GM21786 (cell line): ENCODE data around the gene ISOC2.

Experiments used
- ATAC-seq: cut with Tn5 transposase; IDR thresholded peaks from one replicate; pipeline ENCODE4 v1.9.1; 2021; ENCODE audit not compliant: unreplicated experiment

The ISOC2 gene

DNA sequence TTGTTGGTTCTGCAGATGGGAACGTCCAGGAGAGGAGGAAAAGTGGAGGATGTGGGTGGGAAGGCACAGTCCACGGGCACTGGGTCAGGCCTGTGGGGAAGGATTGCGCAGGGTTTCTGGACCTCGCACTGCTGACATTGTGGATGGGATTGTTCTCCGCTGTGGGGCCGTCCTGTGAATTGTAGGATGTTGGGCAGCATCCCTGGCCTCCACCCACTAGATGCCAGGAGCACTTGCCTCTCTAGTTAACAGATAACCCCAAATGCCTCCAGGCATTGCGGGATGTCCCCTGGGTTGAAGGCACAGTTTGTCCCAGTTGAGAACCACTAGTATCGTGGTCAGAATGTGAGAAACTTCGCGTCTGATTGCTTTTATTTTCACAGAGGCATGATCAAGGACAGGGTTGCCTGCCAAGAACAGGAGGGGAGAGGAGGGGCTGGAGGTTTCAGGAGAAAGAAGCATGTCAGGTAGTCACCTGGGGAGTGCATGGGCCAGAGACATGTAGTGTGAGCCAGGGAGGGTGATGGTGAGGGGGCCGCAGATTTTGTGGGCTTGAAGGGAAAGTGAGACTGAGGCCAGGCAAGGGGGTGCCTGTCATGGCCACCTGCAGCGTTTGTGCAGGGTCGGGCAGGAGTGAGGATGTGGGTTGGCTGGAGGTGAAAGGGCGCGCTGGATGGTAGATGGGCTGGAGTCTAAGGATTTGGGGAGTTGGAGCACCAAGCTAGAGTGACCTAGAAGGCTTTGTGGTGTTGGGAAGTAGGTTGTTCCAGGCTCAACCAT lies 18.2 kb upstream of the ISOC2 start:
- ATAC-seq, result no peak

DNA sequence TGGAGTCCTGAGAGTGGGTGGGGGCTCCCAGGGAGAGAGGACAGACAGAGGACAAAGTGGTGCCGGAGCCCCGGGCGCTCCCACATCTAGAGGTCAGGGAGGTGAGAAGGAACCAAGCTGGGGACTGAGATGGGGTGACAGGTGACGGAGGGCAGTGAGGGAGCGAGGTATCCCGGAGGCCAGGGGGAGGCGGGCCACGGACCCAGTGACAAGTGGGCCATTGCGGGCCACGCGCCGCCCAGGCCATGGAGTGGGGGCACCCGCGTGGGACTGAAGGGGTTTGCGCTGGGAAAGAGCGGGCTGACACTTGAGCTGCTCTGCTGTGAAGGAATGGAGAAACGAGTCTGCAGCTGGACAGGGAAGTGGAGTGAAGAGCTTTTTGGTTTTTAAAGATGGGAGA lies 17.6 kb upstream of the ISOC2 start:
- no peak for ATAC-seq

DNA sequence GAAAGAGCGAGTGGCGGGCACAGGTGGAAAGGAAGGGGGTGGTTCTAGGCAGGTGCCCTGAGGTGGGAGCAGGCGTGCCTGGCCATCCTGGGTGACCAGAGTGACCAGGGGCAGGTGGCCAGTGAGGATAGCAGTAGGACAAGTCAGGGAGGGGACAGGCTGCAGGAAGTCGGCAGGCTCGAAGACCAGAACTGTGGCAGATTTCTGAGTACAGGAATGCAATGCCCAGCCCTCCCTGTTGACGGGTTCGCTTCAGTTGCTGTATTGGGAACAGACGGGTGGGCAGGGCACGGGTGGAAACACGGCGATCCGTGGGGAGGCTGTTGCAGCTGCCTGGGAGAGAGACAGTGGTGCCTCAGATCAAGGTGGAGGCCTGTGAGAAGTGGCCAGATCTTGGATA lies 16.9 kb upstream of the ISOC2 start:
- ATAC-seq, result no peak

DNA sequence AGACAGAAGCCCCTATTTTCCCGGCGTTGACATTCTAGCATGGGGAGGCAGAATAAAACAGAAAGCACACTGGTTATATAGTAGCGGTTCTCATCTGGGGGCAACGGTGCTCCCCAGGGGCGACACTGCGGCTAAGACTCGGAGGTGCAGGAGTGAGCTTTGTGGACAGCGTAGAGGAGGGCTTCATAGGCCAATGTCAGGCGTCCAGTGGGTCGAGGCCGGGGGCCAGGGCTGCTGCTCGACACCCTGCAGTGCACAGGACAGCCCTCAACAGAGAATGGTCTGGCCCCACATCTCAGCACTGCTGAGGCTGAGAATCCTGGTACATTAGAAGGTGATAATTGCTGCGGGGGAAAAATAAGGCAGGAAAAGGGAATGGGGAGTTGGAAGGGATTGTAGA lies 16.5 kb upstream of the ISOC2 start:
- ATAC-seq, result no peak

DNA sequence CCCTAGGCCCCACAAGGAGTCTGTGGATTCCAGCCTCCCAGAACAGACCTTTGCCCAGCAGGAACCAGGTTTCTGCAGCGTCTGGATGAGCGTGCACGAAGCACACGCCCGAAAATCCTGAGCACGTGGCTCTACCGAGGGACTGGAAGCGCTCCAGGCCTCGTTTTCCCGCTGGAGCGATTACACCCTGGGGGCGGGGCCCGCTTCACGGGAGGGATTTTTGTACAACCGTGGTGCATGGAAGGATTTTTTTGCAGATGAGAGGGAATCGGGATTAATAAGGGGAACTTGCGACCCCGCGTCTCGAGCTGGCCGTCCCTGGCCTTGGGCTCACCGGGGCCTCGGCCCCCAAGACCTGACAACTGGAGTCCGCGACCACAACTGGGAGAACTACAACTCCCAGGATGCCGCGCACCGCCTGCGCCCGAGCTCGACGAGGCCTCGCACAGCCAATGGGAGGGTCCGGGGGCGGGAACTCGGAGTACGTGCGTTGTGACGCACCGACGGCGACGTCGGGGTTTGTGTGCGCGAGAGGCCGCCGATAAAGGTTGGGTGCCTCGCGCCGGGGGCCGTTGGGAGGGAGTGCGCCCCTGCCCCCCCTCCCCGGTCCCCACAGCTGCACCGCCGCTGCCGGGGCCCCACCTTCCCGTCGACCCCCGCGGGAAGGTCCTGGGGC lies 14.8 kb upstream of the ISOC2 start, which contains the start of gene ZNF628:
Gene ZNF628, plus strand, starts transcription at position 518 of the 676 bp plus-strand sequence. CDS start 3,294 bp downstream, outside the sequence.
- peak; percentile 83 for ATAC-seq

DNA sequence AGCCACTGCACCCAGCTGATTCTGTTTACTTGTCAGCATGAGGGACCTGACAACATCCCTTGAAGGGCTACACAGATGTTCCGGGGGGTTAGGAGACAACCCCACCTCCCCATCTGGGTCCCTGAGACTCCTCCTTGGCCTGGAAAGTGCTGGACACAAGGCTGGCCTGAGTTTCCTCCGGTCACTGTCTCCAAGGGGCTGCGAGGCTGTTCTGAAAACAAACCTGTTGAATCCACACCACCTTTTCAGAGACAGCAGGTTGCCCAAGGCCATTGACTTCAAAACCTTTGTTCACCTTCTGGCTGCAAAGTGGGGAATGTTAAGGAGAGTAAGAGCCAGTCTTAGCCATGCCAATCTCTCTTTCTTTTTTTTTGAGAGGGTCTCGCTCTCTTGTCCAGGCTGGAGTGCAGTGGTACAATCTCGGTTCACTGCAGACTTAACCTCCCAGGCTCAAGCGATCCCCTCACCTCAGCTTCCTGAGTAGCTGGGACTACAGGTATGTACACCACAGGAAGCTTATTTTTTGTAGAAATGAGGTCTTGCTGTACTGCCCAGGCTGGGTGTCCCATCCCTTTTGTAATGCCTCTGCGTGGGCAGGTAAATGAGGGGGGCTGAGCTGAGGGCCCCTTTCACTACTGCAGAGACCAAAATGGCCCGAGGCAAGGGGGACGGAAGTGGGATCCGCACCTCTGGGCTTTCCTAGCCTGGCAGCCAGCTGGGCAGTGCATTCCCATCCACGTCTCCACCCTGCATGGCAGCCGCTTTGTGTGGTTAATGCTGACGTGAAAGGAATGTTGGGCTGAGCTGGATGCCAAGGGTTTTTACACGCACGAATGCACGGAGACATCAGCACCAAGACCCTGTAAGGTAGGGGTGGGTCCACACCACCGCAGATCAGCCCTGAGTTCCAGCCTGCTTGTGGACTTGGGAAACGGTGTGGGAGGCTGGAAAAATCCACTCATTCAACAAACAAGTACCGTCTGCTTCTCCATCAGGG lies 13.1 kb upstream of the ISOC2 start:
- ATAC-seq, result no peak

GRCh38 chr19:55473225-55474012 lies 12.0 kb upstream of the ISOC2 start:
- no peak for ATAC-seq

DNA sequence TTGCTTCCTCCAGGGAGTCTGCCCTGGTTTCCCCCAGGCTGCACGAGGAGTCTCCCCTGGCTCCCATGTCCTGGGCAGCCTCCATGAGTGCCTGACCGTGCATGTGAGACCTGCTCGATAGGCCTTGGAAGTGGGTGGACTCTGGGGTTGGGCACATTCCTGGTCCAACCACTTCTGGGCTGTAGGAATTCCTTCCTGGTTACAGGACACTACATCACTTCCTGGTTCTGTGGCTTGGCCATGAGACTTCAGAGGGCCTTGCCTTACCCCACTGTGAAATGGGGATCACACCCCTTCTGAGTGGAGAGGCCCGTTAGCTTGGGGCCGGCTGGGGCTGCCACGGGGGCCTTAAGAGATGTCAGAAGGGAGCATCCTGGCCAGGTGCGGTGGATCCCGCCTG lies 11.0 kb upstream of the ISOC2 start:
- ATAC-seq, result no peak

DNA sequence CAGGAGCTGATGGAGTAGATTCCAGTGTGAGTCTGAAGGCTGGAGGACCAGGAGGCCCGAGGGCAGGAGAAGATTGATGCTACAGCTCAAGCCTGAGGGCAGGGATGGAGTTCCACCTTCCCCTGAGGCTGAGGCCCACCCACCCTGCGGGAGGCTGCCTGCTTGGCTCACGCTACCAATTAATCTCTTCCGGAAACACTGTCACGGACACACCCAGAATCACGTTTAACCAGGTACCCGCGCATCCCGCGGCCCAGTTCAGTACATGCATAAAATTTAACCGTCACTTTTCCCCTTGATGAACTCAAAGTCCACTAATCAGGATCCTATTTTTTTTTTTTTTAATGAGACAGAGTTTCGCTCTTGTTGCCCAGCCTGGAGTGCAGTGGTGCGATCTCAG lies 9.8 kb upstream of the ISOC2 start:
- no peak for ATAC-seq

DNA sequence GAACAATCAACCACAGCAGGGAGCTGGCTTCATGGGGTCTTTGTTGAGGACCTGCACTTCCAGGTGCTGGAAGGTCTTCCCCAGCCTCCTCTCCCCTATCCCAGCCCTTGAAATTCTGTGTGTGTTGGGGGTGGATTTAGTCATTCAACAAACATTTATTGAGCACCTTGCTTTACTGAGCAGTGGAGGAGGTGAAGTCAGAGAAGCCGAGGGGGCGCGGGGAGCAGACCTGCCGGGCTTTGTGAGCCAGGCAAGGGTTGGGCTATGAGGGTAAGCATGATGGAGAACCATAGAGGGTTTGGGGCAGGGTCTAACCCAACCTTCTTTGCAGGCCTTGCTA lies 6.6 kb upstream of the ISOC2 start:
- ATAC-seq, result no peak

DNA sequence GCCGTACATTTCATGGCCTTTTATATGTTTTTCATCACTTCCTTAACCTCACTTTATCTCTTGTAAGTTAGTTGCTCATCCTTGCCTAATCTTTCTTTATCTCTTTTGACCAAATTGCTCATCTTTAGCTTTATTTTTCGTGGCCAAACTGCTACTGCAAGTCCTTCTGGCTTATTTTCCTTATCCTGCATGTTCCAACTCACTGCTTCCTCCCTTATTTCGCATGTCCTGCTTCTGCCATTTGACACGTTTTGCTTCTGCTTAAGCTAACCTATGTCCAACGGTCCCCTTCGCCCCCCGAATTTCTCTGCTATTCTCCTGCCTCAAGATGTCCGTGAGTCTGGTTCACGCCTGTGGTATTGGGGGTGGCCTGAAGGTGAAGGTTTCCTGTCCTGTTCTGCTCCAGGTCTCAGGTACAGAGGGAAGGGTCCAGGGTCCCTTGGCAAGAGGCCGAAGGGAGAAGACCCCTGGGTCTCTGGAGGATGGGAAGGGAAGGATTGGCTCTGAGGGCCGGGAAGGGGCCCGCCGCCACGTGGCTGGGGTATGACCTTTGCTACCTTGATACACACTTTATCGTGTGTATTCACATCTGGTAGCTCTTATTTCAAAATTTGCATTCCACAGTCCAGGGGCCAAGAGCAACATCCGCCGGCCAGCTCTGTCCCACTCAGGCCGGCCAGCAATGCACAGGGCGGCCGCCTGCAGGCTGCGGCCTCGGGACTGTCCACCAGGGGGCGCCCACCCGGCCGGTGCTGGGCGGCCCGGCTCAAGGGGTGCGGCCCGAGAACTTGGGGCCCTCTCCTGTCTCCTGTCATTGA lies 6.0 kb upstream of the ISOC2 start:
- ATAC-seq, result no peak

- no peak for ATAC-seq
These were observed 4.8 kb upstream of the ISOC2 start for GRCh38 chr19:55466241-55466614.

GRCh38 chr19:55465460-55466240 lies 4.2 kb upstream of the ISOC2 start:
- ATAC-seq, result no peak

DNA sequence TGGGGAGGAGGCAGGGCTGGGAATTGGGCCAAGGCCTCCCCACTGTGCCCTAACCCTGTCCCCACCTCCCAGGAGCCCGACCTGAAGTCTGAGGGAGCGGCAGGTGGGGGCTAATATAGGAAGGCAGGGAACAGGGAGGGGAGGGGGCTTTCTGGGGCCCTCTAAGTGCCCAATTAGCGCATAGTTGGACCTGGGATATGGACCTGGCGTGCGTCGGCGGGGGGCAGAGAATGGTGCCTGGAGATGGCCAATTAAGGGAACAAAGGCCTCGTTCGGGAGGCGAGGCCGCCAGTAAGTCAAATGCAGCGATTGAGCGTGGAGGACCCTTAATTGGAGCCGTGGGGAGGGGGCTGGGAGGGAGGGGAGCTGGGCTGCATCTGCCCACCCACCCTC lies 3.2 kb upstream of the ISOC2 start, which contains the start of gene C19orf85:
Gene C19orf85, minus strand, starts transcription at position 90 of the 393 bp plus-strand sequence. CDS start 197 bp downstream, outside the sequence.
- ATAC-seq, result no peak

GRCh38 chr19:55464039-55464661 lies 2.7 kb upstream of the ISOC2 start:
- ATAC-seq, result no peak

DNA sequence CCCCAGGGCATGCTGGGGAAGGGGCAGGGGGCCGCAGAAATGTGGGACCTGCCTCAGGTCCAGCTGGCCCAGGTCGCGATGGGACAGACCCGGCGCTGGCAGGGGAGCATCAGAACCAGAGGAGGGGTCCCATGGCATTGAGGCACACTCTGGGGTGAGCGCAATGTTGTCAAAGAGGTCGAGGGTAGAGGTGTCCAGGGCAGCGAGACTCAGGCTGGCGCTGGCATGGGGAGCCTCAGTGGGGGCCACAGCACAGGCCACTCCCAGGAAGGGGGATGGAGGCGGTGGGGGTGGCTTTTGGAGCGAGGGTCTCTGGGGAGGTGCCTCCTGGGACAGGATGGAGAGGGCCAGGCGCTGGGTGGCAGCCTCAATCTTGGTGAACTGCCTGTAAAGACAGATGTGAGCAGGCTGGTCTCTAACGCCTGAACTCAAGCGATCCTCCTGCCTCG lies 2.2 kb upstream of the ISOC2 start:
- ATAC-seq, result no peak

GRCh38 chr19:55462722-55463121 lies 1.3 kb upstream of the ISOC2 start:
- ATAC-seq, result no peak

GRCh38 chr19:55461974-55462626 lies 658 bp upstream of the ISOC2 start:
- ATAC-seq, result no peak
